ENCODE results near the gene LGR6. TPM values are rescaled to one million over a fixed set of nuclear protein-coding genes. Genes with fewer than 3 reads are reported as not detected.

LGR6 gene
- total RNA-seq, 1 experiment from 2014 or later: 0.26 TPM

DNA sequence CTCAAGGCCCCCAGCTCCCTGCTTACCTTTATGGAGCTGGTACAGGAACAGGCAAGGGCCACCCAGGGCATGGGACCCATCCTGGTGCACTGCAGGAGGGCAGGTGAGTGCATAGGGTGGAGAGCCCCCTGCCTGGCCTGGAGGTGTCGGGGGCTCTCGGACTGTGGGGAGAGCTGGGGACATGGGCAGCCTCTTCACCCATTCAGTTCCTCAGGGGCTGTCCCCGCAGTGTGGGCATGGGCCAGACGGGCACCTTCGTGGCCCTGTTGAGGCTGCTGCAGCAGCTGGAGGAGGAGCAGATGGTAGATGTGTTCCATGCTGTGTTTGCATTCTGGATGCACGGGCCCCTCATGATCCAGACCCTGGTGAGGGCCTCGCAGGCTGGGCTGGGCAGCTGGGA lies 7.3 kb upstream of the LGR6 start:
- H3K9me3 ChIP-seq (ENCODE audit: low read length): no peaks in the 10 kb centered on the region
- DNase-seq (no peak), ATAC-seq (no peak)
- H3K36me3 ChIP-seq (ENCODE audit: low read depth, low read length): no peaks in the 10 kb centered on the region
- H2AFZ ChIP-seq (ENCODE audit: low read length): no peak overlapping the region
- CTCF ChIA-PET: interaction anchor here (0.6 kb wide), 1 partner anchor 29 kb away, joined by 3 read pairs; no protein-coding TSS in a partner anchor
- H3K9me2 ChIP-seq (replicated peaks; ENCODE audit: low read length): no peaks in the 10 kb centered on the region
- no peak overlapping the region for H3K4me3 ChIP-seq (ENCODE audit: low read length)
- H3K4me2 ChIP-seq (ENCODE audit: low read length): no peak overlapping the region
- BruUV-seq (replicated peaks): no TSS peak
- H3K4me1 ChIP-seq (ENCODE audit: insufficient read depth, low read length): no peaks in the 10 kb centered on the region
- H3K9ac ChIP-seq (ENCODE audit: low read length): no peak overlapping the region
- no peaks in the 10 kb centered on the region for H3K79me2 ChIP-seq (ENCODE audit: low read length)
- no peak overlapping the region for H3K27ac ChIP-seq (ENCODE audit: low read length)
- intact Hi-C loops (cut with micrococcal nuclease): no loop called here
- no peaks in the 10 kb centered on the region for H3K27me3 ChIP-seq (ENCODE audit: low read length)
- TF ChIP-seq, protein P1, sequence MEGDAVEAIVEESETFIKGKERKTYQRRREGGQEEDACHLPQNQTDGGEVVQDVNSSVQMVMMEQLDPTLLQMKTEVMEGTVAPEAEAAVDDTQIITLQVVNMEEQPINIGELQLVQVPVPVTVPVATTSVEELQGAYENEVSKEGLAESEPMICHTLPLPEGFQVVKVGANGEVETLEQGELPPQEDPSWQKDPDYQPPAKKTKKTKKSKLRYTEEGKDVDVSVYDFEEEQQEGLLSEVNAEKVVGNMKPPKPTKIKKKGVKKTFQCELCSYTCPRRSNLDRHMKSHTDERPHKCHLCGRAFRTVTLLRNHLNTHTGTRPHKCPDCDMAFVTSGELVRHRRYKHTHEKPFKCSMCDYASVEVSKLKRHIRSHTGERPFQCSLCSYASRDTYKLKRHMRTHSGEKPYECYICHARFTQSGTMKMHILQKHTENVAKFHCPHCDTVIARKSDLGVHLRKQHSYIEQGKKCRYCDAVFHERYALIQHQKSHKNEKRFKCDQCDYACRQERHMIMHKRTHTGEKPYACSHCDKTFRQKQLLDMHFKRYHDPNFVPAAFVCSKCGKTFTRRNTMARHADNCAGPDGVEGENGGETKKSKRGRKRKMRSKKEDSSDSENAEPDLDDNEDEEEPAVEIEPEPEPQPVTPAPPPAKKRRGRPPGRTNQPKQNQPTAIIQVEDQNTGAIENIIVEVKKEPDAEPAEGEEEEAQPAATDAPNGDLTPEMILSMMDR (conservative IDR thresholded peaks at IDR 0.05; ENCODE audit: low read depth, low read length): no peak
- no peak for TF ChIP-seq EZH2phosphoT487 (IDR thresholded peaks at IDR 0.05; ENCODE audit: borderline replicate concordance, low read length)
- no peak for TF ChIP-seq EZH2 (IDR thresholded peaks at IDR 0.05; ENCODE audit: low read length, unreplicated experiment)
- POLR2A ChIA-PET (ENCODE audit: unreplicated experiment): no interaction called here
- H3F3A ChIP-seq (ENCODE audit: low read length, unreplicated experiment): no peaks in the 10 kb centered on the region
- H4K20me1 ChIP-seq (ENCODE audit: low read length): no peaks in the 10 kb centered on the region

DNA sequence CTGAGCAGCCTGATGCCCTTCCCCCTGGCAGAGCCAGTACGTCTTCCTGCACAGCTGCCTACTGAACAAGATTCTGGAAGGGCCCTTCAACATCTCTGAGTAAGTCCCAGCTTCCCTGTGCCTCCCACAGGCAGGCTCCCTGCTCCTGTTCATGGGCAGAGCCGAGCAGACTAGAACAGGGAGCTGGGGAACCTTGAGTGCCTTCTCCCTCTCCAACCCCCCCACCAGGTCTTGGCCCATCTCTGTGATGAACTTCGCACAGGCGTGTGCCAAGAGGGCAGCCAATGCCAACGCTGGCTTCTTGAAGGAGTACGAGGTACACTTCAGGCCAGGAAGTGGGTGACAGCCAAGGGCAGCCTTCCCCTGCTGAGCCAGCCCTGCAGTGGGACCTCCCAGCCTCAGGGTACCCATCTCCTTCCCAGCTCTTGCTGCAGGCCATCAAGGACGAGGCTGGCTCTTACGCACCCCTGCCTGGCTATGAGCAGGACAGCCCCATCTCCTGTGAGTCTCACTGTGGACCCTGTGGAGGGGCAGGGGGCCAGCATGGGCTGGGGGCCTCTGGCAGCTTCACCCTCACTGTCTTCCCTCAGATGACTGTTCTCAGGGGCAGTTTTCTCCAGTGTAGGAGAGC lies 6.4 kb upstream of the LGR6 start:
- Histone ChIP-seq H3K9ac (ENCODE audit: low read length) (no peak overlapping the region), H2AFZ (ENCODE audit: low read length) (no peak overlapping the region), H3K4me3 (ENCODE audit: low read length) (no peak overlapping the region), H3K27ac (ENCODE audit: low read length) (no peak overlapping the region), H3F3A (ENCODE audit: low read length, unreplicated experiment) (no peaks in the 10 kb centered on the region), H3K36me3 (ENCODE audit: low read depth, low read length) (no peaks in the 10 kb centered on the region), H3K79me2 (ENCODE audit: low read length) (no peaks in the 10 kb centered on the region), H4K20me1 (ENCODE audit: low read length) (no peaks in the 10 kb centered on the region), H3K9me2 (replicated peaks; ENCODE audit: low read length) (no peaks in the 10 kb centered on the region), H3K9me3 (ENCODE audit: low read length) (no peaks in the 10 kb centered on the region), H3K4me1 (ENCODE audit: insufficient read depth, low read length) (no peaks in the 10 kb centered on the region), H3K4me2 (ENCODE audit: low read length) (no peak overlapping the region), H3K27me3 (ENCODE audit: low read length) (no peaks in the 10 kb centered on the region)
- intact Hi-C loops (cut with micrococcal nuclease): no loop called here
- POLR2A ChIA-PET (ENCODE audit: unreplicated experiment): no interaction called here
- DNase-seq: no peak
- TF ChIP-seq, protein P1 (conservative IDR thresholded peaks at IDR 0.05; ENCODE audit: low read depth, low read length): no peak
- TF ChIP-seq EZH2 (IDR thresholded peaks at IDR 0.05; ENCODE audit: low read length, unreplicated experiment) (no peak), EZH2phosphoT487 (IDR thresholded peaks at IDR 0.05; ENCODE audit: borderline replicate concordance, low read length) (no peak)
- BruUV-seq (replicated peaks): no TSS peak
- CTCF ChIA-PET: no interaction called here
- ATAC-seq: no peak

DNA sequence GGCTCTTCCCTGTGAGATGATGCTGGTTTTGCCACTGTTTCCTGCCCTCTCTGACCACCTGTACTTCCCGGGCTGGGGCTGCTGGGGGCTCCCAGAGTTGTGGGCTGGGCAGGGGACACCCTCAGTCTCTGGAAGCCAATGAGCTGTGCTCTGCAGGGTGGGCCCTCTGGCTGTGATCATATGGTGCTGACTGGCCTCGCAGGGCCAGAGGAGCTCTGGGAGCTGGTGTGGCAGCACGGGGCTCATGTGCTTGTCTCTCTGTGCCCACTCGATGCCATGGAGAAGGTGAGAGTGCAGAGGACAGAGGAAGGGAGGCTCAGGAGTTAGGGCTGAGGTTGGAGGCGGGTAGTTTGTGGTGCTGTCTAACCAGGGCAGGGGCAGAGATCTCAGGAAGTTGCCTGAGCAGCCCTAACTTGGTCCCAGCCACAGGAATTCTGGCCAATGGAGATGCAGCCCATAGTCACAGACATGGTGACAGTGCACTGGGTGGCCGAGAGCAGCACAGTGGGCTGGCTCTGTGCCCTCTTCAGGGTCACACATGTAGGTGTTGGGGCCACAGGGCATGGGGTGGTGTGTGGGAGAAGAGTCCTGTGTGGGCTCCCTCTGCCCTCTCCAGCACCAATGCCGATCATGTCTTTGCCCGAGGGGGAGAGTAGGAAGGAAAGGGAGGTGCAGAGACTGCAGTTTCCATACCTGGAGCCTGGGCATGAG lies 5.7 kb upstream of the LGR6 start:
- no peaks in the 10 kb centered on the region for H3K36me3 ChIP-seq (ENCODE audit: low read depth, low read length)
- intact Hi-C loops (cut with micrococcal nuclease): no loop called here
- H3K4me3 ChIP-seq (ENCODE audit: low read length): no peak overlapping the region
- no peaks in the 10 kb centered on the region for H3K9me3 ChIP-seq (ENCODE audit: low read length)
- ChIA-PET POLR2A (ENCODE audit: unreplicated experiment) (no interaction called here), CTCF (no interaction called here)
- no peak for ATAC-seq
- no peak overlapping the region for H3K9ac ChIP-seq (ENCODE audit: low read length)
- no TSS peak for BruUV-seq (replicated peaks)
- no peaks in the 10 kb centered on the region for H3K79me2 ChIP-seq (ENCODE audit: low read length)
- H3K4me2 ChIP-seq (ENCODE audit: low read length): no peak overlapping the region
- H3F3A ChIP-seq (ENCODE audit: low read length, unreplicated experiment): no peaks in the 10 kb centered on the region
- TF ChIP-seq EZH2 (IDR thresholded peaks at IDR 0.05; ENCODE audit: low read length, unreplicated experiment): no peak
- TF ChIP-seq EZH2phosphoT487 (IDR thresholded peaks at IDR 0.05; ENCODE audit: borderline replicate concordance, low read length): no peak
- no peaks in the 10 kb centered on the region for H3K9me2 ChIP-seq (replicated peaks; ENCODE audit: low read length)
- H3K27ac ChIP-seq (ENCODE audit: low read length): no peak overlapping the region
- H2AFZ ChIP-seq (ENCODE audit: low read length): no peak overlapping the region
- H3K4me1 ChIP-seq (ENCODE audit: insufficient read depth, low read length): no peaks in the 10 kb centered on the region
- no peaks in the 10 kb centered on the region for H4K20me1 ChIP-seq (ENCODE audit: low read length)
- no peaks in the 10 kb centered on the region for H3K27me3 ChIP-seq (ENCODE audit: low read length)
- DNase-seq: no peak

All from PC-3 (cell line).